GM12873 (cell line): ENCODE measurements around the gene ZFAND3.

Experiments used
- TF ChIP-seq, protein P1 (sequence below): IDR thresholded peaks from 2 replicates; pipeline ENCODE4 v1.5.1; 2012; ENCODE audit warnings: low read depth, mild to moderate bottlenecking, moderate library complexity, low read length, control low read depth; ENCODE audit not compliant: insufficient read depth; ENCODE audit errors: missing control alignments

ZFAND3 gene

DNA sequence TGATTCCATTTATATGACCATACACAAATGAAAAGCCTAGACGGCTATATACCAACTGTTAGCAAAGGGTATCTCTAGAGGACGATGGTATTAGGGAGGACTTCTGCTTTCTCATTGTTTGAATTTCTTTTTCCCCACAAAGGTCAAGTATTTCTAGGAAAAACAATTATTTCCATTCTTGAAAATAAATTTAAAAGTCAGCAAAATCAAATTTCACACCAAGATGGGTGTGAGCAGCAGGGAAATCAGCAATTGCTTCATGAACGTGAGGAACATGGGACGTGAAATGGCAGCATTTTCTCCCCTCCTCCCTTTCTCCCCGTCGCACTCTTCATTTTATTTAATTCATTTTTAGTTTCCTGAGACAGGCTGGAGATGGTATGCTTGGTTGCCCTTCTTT, 5.2 kb upstream of the ZFAND3 start:
- TF ChIP-seq, protein P1, sequence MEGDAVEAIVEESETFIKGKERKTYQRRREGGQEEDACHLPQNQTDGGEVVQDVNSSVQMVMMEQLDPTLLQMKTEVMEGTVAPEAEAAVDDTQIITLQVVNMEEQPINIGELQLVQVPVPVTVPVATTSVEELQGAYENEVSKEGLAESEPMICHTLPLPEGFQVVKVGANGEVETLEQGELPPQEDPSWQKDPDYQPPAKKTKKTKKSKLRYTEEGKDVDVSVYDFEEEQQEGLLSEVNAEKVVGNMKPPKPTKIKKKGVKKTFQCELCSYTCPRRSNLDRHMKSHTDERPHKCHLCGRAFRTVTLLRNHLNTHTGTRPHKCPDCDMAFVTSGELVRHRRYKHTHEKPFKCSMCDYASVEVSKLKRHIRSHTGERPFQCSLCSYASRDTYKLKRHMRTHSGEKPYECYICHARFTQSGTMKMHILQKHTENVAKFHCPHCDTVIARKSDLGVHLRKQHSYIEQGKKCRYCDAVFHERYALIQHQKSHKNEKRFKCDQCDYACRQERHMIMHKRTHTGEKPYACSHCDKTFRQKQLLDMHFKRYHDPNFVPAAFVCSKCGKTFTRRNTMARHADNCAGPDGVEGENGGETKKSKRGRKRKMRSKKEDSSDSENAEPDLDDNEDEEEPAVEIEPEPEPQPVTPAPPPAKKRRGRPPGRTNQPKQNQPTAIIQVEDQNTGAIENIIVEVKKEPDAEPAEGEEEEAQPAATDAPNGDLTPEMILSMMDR = no peak

DNA sequence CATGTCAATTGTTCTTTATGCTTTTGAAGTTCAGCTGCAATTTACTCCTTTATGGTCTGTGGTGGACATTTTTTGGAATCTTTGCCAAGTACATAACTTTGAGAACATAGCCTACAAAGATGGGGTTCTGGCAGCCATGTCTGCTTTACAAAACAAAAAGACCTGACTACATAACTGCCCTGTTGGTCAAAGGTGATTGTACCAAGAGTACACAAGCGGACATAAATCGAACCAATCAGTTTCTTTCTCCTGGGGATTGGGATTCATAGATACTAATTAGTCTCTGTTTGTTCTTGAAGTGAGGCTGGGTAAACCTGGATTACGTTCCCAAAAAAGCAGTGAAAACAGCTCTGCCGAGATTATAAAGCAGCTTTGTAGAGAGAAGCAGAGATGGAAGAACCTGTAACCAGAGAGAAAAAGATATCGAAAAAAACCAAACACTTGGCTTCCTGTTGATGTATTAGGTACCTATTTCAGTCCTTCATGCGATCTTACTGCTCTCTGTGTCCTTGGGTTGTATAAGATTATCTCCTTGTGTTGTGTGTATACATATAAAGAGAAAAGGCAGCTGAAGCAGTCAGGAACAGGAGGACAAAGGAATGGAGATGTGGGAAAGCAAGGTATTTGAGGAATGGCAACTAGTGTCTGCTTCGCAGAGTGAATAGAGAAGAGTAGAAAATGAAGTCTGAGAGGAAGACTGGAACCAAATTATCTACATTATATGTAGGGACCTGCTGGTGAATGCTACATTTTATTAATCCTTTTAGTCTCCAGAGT, 2.7 kb upstream of the ZFAND3 start:
- TF ChIP-seq, protein P1 = no peak

DNA sequence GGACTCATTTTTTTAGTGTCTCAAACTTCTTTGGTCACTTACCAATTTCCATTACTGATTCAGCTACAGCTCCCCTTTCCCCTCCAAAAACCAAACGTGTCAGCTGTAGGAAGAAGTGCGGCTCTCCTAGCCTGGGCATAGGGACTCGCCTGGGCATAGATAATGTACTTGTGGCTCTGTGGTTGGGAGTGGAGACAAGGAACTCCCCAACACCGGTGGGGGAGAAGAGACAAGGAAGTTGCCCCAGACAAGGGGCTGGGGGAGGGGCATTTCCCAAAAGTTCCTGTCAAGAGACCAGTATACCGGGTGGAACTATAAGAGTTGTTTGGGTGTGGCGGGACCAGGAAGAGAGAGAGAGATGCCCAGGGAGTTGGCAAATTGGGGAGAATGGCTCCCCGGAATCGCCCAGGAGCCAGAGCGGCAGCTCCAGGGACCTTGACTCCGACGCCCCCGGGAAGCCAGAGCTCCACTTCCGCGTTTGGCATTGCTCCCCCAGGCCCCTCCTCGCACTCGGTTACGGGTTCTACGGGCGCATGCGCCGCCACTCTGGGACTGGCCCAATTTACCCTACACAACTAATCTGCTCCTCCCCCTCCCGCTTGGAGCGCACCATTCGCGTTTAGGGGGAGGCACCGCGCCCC, 871 bp upstream of the ZFAND3 start:
- TF ChIP-seq, protein P1 = no peak

DNA sequence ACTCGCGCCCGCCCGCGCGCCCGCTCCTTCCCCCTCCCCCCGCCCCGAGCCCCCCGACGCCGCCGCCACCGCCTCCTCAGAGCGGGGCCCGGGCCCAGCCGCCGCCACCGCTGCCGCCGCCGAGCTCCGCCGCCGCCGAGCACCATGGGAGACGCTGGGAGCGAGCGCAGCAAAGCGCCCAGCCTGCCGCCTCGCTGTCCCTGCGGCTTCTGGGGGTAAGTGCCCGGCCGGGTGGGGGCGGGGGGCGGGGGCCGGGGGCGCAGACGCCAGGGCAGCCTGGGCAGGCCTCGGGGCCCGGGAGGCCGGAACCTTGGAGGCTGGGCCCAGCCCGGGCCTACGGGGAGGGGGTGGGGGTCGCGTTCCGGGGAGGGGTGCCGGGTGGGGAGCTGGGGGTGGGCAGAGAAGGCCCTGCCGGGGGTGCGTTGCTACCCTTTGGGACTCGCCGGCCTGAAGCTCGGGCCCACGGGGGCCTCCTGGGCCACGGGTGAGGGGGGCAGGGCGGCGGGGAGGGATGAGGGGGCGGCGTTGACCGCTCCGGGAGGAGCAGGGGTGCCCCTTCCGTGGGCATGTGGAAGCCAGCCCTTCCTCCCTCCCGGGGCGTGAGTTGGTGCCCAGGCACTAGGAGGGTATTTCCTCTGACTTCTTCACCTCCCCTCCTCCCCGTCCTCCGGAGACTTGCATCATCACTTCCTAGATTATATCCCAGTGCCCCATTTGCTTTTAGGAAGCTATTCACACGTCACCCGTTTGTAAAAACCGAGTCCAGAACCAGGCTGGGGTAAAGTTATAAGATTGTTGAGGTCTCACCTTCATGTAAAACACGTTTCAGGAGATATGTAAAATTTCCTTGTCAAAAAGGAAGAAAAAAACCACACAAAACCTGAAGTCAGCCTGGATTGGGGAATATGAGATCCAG, 533 bp downstream of the ZFAND3 start:
- TF ChIP-seq, protein P1 = no peak

DNA sequence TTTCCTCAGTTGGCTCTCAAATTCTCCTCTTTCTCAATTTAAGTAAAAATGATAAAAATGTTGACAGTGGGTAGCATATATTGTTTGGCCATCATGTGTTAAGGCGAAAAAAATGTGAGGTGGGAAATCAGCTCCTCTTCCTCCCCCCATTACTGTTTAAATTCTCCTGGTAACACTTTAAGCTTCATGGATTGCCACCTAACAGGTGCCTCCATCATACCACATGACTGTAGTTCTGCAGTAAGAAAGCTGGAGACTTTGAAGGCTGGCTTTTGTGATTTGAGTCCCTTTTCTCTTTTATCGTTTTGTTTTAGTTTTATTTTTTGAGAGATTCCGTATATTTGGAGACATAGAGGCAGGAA, 1.2 kb downstream of the ZFAND3 start:
- TF ChIP-seq, protein P1 = no peak

DNA sequence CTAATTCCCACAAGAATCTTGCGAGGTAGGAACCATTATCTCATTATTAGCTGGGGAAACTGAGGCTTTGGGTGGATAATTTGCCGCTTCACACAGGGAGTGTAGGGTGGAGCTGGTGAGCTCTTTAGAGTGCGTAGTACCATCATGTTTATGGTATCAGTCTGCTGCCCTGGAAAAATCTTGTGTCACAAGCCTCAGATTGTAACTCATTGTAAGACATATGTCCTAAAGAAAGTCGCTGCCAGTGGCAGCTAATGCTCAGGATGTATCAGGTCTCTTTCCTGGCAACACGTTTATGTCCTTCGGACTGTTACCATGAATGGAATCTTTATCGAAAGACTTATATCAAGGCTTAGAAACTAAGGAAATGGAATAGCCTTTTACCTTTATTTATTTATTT, 1.9 kb downstream of the ZFAND3 start:
- TF ChIP-seq, protein P1 = no peak

DNA sequence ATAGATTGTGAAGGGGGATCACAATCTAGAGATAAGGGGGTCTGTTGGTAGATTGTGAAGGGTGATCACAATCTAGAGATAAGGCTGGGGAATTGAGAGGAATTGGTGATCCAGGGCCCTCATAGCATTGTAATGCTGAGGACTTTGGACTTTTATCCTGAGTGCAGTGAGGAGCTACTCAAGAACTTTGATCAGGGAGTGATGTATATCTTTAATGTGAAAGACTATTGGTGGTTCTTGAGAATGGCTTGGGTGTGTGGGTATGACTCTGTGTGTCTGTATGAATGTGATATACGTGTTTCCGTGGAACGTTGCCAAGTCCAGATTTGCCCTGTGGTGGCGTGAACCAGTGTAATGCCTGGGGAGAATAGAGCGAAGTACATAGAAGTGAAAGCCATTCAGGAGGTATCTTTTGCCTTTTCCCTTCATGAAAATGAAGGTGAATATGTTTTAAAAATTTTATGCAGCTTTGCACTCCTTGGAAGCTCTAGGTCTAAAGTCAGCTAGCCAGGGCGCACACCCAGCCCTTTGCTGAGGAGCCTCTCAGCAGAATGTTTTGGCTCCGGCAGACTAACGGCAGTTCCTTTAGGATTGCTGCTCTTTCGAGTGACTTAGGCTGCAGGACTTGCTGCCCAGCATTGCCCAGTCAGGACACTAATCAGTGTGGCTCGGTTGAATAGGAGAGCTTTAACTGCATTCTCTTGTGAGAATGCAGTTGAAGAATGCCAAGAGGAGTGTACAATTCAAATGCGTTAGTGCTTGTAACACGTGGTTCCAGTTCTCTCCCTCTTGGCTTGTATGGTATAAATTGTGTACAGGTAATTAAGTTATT, 3.5 kb downstream of the ZFAND3 start:
- TF ChIP-seq, protein P1 = no peak
